ENCODE measurements around the gene NINL.

NINL gene

GRCh38 chr20:25461786-25462545 lies 123.4 kb downstream of the NINL start:
- no peak overlapping the region for H3K4me3 ChIP-seq (ENCODE audit: low read length)
- no peaks in the 10 kb centered on the region for H3K9me3 ChIP-seq (ENCODE audit: insufficient read depth, low read depth, low read length)
- H3K9ac ChIP-seq (ENCODE audit: low read depth, low read length), result no peak overlapping the region
- no peak overlapping the region for H3K27ac ChIP-seq (ENCODE audit: low read length)
- peaks cover 85% of the 10 kb centered on the region for H3K36me3 ChIP-seq (ENCODE audit: insufficient read depth, low read depth, low read length)
- no peaks in the 10 kb centered on the region for H3K4me1 ChIP-seq (ENCODE audit: insufficient read depth, low read length)
- no peaks in the 10 kb centered on the region for H3K27me3 ChIP-seq (ENCODE audit: insufficient read depth, low read length)

- no peaks in the 10 kb centered on the region for H3K27me3 ChIP-seq (ENCODE audit: insufficient read depth, low read length)
- H3K9me3 ChIP-seq (ENCODE audit: insufficient read depth, low read depth, low read length), result no peaks in the 10 kb centered on the region
Observed at GRCh38 chr20:25461281-25461650, 124.1 kb downstream of the NINL start.

GRCh38 chr20:25460566-25461280 lies 124.6 kb downstream of the NINL start:
- Histone ChIP-seq H3K27ac (ENCODE audit: low read length) (no peak overlapping the region), H3K36me3 (ENCODE audit: insufficient read depth, low read depth, low read length) (peaks cover 76% of the 10 kb centered on the region), H3K4me3 (ENCODE audit: low read length) (no peak overlapping the region), H3K9me3 (ENCODE audit: insufficient read depth, low read depth, low read length) (no peaks in the 10 kb centered on the region), H3K9ac (ENCODE audit: low read depth, low read length) (no peak overlapping the region), H3K4me1 (ENCODE audit: insufficient read depth, low read length) (no peaks in the 10 kb centered on the region), H3K27me3 (ENCODE audit: insufficient read depth, low read length) (no peaks in the 10 kb centered on the region)

More at GRCh38 chr20:25461281-25461650, 124.1 kb downstream of the NINL start:
- Histone ChIP-seq H3K27ac (ENCODE audit: low read length) (no peak overlapping the region), H3K9ac (ENCODE audit: low read depth, low read length) (no peak overlapping the region), H3K4me3 (ENCODE audit: low read length) (no peak overlapping the region), H3K4me1 (ENCODE audit: insufficient read depth, low read length) (no peaks in the 10 kb centered on the region), H3K36me3 (ENCODE audit: insufficient read depth, low read depth, low read length) (peaks cover 82% of the 10 kb centered on the region)

GRCh38 chr20:25459916-25460535 lies 125.3 kb downstream of the NINL start:
- Histone ChIP-seq H3K4me3 (ENCODE audit: low read length) (no peak overlapping the region), H3K9ac (ENCODE audit: low read depth, low read length) (no peak overlapping the region), H3K36me3 (ENCODE audit: insufficient read depth, low read depth, low read length) (peaks cover 75% of the 10 kb centered on the region), H3K9me3 (ENCODE audit: insufficient read depth, low read depth, low read length) (no peaks in the 10 kb centered on the region), H3K27me3 (ENCODE audit: insufficient read depth, low read length) (no peaks in the 10 kb centered on the region), H3K4me1 (ENCODE audit: insufficient read depth, low read length) (no peaks in the 10 kb centered on the region), H3K27ac (ENCODE audit: low read length) (no peak overlapping the region)

- H3K36me3 ChIP-seq (ENCODE audit: insufficient read depth, low read depth, low read length), result peaks cover 76% of the 10 kb centered on the region
- no peak overlapping the region for H3K9ac ChIP-seq (ENCODE audit: low read depth, low read length)
Observed at GRCh38 chr20:25459111-25459830, 126.1 kb downstream of the NINL start.

GRCh38 chr20:25457886-25458680 lies 127.2 kb downstream of the NINL start:
- Histone ChIP-seq H3K27ac (ENCODE audit: low read length) (no peak overlapping the region), H3K4me3 (ENCODE audit: low read length) (no peak overlapping the region), H3K9me3 (ENCODE audit: insufficient read depth, low read depth, low read length) (no peaks in the 10 kb centered on the region), H3K36me3 (ENCODE audit: insufficient read depth, low read depth, low read length) (peaks cover 77% of the 10 kb centered on the region), H3K27me3 (ENCODE audit: insufficient read depth, low read length) (no peaks in the 10 kb centered on the region), H3K9ac (ENCODE audit: low read depth, low read length) (no peak overlapping the region), H3K4me1 (ENCODE audit: insufficient read depth, low read length) (no peaks in the 10 kb centered on the region)

More at GRCh38 chr20:25459111-25459830, 126.1 kb downstream of the NINL start:
- H3K9me3 ChIP-seq (ENCODE audit: insufficient read depth, low read depth, low read length), result no peaks in the 10 kb centered on the region
- no peaks in the 10 kb centered on the region for H3K4me1 ChIP-seq (ENCODE audit: insufficient read depth, low read length)
- no peak overlapping the region for H3K4me3 ChIP-seq (ENCODE audit: low read length)
- no peak overlapping the region for H3K27ac ChIP-seq (ENCODE audit: low read length)
- H3K27me3 ChIP-seq (ENCODE audit: insufficient read depth, low read length), result no peaks in the 10 kb centered on the region

GRCh38 chr20:25454153-25454900 lies 131.0 kb downstream of the NINL start:
- Histone ChIP-seq H3K9ac (ENCODE audit: low read depth, low read length) (no peak overlapping the region), H3K36me3 (ENCODE audit: insufficient read depth, low read depth, low read length) (peaks cover 76% of the 10 kb centered on the region), H3K27ac (ENCODE audit: low read length) (no peak overlapping the region), H3K9me3 (ENCODE audit: insufficient read depth, low read depth, low read length) (no peaks in the 10 kb centered on the region), H3K4me1 (ENCODE audit: insufficient read depth, low read length) (no peaks in the 10 kb centered on the region), H3K27me3 (ENCODE audit: insufficient read depth, low read length) (no peaks in the 10 kb centered on the region), H3K4me3 (ENCODE audit: low read length) (no peak overlapping the region)

- Histone ChIP-seq H3K27ac (ENCODE audit: low read length) (no peak overlapping the region), H3K4me1 (ENCODE audit: insufficient read depth, low read length) (no peaks in the 10 kb centered on the region), H3K36me3 (ENCODE audit: insufficient read depth, low read depth, low read length) (peaks cover 71% of the 10 kb centered on the region), H3K9me3 (ENCODE audit: insufficient read depth, low read depth, low read length) (no peaks in the 10 kb centered on the region; the same call in 1 of the 2 replicates), H3K27me3 (ENCODE audit: insufficient read depth, low read length) (no peaks in the 10 kb centered on the region), H3K9ac (ENCODE audit: low read depth, low read length) (no peak overlapping the region), H3K4me3 (ENCODE audit: low read length) (no peak overlapping the region)
Observed at GRCh38 chr20:25453035-25453810, 132.1 kb downstream of the NINL start.

GRCh38 chr20:25452333-25452732 lies 133.0 kb downstream of the NINL start:
- Histone ChIP-seq H3K27me3 (ENCODE audit: insufficient read depth, low read length) (no peaks in the 10 kb centered on the region), H3K27ac (ENCODE audit: low read length) (no peak overlapping the region), H3K9me3 (ENCODE audit: insufficient read depth, low read depth, low read length) (no peaks in the 10 kb centered on the region; the same call in 1 of the 2 replicates), H3K36me3 (ENCODE audit: insufficient read depth, low read depth, low read length) (peaks cover 71% of the 10 kb centered on the region), H3K4me3 (ENCODE audit: low read length) (no peak overlapping the region), H3K4me1 (ENCODE audit: insufficient read depth, low read length) (no peaks in the 10 kb centered on the region), H3K9ac (ENCODE audit: low read depth, low read length) (no peak overlapping the region)

- Histone ChIP-seq H3K36me3 (ENCODE audit: insufficient read depth, low read depth, low read length) (peaks cover 81% of the 10 kb centered on the region), H3K4me1 (ENCODE audit: insufficient read depth, low read length) (no peaks in the 10 kb centered on the region), H3K9ac (ENCODE audit: low read depth, low read length) (no peak overlapping the region)
Observed at GRCh38 chr20:25447671-25448070, 137.7 kb downstream of the NINL start.

More at GRCh38 chr20:25447671-25448070, 137.7 kb downstream of the NINL start:
- H3K27ac ChIP-seq (ENCODE audit: low read length), result no peak overlapping the region
- no peaks in the 10 kb centered on the region for H3K27me3 ChIP-seq (ENCODE audit: insufficient read depth, low read length)
- H3K4me3 ChIP-seq (ENCODE audit: low read length), result no peak overlapping the region
- H3K9me3 ChIP-seq (ENCODE audit: insufficient read depth, low read depth, low read length), result no peaks in the 10 kb centered on the region; the same call in 1 of the 2 replicates
